GM19324 (cell line): ENCODE measurements around the gene TRIM67.
"Not testable (repeated sequence)": the region's sequence is repeated elsewhere in the genome, so short reads cannot be mapped to it uniquely, and the experiment has no call there.

Source experiments
- ATAC-seq: cut with Tn5 transposase; IDR thresholded peaks from one replicate; pipeline ENCODE4 v1.9.1; 2021; ENCODE audit warnings: mild to moderate bottlenecking, moderate library complexity; ENCODE audit not compliant: unreplicated experiment, low FRiP score

Gene TRIM67

DNA sequence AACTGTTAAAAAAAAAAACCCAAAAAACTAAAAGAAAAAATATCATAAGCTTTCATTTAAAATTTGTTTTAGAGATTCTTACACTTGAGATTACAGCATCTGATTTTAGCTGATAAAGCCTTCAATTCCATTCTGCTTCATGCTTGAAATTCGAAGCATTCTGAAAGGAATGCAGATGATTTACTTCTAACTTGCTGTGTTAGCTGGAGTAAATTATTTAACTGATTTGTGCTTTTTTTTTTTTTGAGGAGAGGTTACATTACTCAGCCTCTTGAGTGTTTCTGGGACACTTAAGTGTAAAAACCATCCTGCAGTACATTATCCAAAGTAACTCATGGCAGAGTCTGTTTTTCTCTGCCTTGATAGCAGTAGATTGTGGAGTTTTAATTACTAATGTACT is 4.5 kb upstream of the TRIM67 start:
- no peak for ATAC-seq

DNA sequence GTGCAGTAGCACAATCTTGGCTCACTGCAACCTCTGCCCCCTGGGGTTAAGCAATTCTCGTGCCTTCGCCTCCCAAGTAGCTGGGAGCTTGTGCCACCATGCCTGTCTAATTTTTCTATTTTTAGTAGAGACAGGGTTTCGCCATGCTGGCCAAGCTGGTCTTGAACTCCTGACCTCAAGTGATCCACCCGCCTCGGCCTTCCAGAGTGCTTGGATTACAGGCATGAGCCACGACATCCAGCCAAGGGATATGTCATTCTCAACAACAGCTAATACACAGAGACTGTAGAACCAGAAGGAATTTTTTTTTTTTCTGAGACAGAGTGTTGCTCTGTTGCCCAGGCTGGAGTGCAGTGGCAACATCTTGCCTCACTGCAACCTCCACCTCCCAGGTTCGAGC is 3.7 kb upstream of the TRIM67 start:
- ATAC-seq, result not testable (repeated sequence)

DNA sequence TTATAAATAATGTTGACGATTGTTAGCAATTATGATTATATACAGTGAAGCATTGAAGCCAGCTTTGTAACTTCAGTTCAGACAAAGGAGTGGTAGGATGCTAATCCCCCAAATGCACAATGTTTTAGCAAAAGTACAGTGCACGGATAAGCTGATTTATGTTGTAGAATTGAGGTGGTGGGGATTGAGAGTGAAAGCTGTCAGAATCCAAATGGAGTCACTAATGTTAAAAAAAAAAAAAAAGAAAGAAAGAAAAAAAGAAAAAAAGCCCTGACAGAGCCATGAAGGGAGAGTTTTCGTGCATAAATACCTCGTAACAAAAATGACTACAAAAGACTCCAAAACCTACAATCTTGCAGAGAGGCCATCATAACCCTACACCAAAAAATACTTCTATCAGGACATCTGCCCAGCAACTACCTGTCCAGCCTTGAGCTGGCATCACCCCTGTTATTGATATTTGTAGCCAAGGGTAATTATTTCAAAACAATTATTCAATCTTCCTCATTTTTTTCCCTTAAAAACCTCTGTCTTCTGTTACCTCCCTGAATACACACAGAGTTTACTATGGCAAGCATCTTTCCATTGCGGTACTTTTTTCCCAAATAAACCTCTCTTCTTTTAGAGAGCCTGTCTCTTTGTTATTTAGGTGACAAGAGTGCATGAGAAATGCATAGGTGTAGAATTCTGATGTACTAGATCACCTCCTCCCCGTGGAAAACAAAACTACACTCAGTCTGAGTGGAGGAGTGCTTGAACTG is 2.5 kb upstream of the TRIM67 start:
- ATAC-seq, result no peak

DNA sequence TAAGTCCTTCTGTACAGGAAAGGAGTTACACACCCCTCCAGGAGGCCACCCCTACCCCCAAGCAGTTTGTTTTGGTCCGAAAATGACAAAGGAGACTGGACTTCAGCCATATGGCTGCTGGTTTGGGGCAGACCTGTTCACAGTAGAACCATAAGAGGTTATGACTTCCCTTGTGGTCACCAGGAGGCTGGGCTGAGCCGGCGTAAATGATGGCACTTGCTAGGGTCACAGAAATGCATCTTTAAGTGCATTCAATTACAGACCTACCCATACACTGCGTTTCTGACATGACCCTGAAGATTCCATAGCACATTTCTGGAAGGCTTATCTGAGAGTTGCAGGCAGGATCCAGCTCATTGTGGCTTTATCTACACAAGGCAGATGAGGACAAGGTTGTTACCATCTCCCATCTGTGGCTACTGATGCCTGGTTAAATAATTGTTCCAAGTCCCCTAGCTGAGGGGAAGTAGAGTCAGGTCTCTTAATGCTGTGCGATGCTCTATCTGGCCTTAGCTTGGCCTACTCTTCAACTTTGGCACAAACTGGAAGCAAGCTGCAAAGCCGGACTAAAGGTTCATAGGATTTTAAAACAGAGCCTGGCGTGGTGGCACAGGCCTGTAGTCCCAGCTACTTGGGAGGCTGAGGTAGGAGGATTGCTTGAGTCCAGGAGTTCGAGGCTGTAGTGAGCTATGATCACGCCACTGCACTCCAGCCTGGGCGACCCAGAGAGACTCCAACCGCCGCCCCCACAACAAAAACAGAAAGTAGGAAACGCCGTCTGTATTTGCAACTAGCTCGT is 1.7 kb upstream of the TRIM67 start:
- ATAC-seq, result no peak

DNA sequence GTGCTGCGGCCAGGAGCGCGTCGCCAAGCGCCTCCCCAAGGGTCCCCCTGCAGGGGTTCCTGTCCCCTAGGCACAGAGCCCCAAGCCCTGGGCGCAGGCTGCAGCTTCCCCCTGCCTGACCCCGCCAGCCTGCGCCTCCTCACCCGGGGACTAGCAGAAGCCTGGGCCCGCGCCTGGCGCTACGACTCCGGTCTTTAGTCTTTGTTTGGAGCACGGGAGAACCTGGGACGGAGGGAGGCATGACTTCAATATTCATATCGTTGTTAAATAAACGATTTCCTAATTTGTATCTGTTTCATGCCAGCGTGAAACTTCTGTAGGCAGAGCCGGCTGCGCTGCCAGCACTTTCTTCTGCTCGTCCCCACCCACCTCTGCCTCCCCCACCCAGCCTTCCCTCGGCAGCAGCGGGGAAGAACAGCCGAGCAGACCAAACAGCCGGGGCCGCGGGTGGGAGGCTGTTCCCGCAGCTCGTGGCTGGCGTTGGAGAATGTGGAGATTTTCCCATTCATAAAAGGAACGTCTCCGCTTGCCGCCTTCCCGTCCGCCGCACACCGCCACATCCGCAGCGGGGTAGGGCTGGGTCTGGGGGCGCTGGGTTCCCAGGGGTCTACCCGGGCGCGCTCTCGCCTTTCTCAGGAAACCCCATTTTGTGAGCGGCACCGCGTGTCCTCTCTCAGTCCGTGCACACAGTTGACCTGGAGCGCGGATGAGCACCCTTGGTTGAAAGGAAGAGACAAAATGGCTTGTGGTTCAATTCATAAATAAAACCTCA is 777 bp upstream of the TRIM67 start:
- no peak for ATAC-seq

DNA sequence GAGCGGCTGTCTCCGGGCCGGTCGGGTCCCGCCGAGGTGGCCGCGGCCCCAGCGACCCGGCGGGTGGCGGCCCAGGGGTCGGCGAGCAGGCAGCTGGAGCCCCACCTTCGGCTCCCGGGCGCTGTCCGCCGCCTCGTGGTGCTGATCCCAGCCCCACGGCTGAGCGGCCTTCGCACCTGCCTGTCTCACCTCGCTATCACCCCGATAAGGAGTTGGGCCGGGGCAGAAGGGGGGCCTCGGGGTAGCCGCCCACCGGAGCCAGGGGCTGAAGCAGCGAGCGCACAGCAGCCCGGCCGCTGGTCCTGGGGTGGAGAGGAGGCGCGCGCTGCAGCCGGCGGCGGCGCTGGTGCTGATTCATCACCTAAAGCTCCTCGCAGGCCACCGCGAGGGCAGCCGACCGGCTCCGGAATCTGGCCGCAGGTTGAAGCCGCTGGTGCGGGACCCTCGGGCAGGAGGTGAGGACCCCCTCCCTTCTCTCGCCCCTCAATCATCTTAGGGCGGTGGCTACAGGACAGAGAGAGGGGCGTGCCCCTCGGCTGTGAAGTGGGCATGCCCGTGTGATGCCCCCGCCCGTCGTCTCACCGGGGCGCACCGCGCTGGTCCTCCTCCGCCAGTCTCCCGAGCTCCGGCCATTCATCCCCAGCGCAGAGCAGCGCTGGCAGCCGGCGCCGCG is 575 bp downstream of the TRIM67 start:
- no peak for ATAC-seq

DNA sequence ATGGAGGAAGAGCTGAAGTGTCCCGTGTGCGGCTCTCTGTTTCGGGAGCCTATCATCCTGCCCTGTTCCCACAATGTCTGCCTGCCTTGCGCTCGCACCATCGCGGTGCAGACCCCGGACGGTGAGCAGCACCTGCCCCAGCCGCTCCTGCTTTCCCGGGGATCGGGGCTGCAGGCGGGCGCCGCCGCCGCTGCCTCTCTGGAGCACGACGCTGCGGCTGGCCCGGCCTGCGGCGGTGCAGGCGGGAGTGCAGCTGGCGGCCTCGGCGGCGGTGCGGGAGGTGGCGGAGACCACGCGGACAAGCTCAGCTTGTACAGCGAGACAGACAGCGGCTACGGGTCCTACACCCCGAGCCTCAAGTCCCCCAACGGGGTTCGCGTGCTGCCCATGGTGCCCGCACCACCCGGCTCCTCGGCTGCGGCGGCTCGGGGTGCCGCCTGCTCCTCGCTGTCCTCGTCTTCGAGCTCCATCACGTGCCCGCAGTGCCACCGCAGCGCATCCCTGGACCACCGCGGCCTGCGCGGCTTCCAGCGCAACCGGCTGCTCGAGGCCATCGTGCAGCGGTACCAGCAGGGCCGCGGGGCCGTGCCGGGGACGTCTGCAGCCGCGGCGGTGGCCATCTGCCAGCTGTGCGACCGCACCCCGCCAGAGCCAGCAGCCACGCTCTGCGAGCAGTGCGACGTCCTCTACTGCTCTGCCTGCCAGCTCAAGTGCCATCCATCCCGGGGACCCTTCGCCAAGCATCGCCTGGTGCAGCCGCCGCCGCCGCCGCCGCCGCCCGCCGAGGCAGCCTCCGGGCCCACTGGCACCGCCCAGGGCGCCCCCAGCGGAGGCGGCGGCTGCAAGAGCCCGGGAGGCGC is 1.3 kb downstream of the TRIM67 start:
- ATAC-seq, result no peak

DNA sequence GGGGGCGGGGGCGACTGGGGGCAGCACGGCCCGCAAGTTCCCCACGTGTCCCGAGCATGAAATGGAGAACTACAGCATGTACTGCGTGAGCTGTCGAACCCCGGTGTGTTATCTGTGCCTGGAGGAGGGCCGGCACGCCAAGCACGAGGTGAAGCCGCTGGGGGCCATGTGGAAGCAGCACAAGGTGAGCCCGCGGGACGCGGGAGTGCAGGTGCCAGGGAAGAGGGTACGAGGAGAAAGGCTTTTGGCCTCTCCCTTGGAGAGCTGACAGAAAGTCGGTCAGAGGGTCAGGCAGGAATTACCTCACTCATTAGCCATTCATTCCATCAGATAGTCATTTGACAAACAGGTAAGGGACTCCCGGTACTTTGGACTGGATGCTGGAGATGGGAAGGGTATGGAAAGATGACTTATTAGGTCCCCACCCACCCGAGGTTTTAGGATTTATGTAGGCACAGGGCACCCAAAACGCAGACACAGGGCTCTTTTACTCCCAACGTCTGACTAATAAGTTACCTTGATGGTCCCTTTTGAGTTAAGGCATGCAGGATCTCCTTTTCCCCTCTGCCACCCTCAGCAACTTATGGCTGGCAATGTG is 2.1 kb downstream of the TRIM67 start:
- no peak for ATAC-seq

DNA sequence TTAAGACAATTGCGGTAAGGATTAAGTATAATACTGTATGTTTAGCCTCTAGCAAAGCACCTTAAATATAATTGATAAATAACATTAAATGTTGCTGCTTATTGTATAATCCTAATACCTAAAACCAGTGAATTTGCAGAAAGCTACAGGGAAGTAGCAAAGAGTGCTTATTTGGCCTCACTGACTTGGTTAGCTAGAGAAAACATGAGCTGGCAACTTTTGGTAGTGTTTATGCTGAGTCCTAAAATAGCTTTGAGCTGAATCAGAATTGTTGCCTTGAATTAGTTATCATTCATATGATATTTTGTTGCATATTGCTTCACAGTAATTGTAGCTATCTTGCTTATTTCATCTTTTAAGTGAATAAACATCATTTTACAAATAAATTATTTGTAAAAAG is 3.5 kb downstream of the TRIM67 start:
- ATAC-seq, result no peak

DNA sequence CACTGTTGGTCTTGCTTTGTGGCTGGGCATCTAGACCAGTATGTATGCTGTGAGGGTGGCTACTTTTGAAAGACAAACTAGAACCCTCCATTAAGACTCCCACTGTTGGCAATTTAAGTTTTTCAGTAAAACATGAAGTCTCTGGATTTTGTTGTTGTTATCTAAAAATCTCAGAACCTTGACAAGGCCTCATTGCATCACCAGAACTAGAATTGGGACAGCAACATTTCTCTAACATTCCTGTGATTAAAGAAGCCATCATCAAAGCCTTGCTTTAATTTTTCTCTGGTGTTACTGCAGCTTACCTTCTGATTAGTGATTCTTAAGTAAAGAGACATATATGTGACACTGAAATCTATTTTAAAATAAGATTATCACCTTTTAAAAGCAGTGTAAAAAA is 4.5 kb downstream of the TRIM67 start:
- no peak for ATAC-seq

DNA sequence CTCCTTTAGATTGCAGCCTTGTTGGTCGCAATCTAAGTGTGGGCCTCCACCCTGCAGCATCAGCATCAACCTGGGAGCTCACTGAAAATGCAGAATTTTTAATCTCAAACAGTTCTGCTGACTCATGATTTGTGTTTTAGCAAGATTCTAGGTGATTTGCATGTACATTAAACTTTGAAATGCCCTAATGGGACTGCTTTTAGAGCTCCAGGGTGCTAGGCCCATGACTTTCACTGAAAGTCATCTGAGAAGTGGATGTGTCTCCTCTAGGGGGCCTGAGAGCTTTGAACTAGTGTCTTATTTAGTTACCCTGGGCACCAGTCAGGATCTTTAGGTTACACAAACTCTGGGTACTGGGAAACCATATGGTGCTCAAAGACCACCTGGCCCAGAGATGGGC is 9.0 kb downstream of the TRIM67 start:
- ATAC-seq, result no peak

DNA sequence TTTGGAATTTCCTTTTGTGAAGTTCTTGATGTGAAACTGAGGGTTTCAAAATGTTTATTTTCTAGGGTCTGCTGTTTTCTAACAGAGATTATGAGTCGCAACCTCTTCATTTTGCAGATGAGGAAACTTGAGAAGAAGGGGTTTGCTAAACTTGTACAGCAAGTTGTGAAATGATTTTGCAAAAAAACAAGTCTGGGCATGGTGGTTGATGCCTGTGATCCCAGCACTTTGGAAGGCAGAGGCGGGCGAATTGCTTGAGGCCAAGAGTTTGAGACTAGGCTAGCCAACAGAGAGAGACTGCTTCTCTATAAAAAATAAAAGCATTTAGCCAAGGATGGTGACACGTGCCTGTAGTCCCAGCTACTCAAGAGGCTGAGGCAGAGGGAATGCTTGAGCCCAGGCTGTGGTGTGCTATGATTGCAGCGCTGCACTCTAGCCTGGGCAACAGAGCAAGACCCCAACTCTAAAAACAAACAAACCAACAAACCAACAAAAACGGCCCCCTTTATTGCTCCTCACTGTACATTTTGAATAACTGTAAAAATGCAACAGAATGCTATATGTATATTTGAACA is 9.9 kb downstream of the TRIM67 start:
- no peak for ATAC-seq

DNA sequence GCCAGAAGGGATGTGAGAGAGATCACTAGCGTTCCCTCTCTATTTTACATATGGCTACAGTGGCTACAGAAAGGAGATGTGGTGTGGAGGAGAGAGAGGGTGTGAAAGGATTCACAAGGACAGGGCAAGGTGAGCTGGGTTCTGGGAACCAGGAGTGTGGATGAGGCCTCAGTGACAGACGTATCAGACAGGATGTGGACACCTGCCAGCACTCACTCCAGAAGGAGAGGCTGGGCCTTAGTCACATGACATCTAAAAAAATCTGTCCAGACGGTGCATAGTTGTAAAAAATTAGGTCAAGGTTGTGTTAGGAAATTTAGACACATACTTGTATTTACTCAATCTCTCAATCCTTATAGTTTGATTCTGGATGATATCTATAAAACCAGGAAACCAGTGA is 10.6 kb downstream of the TRIM67 start:
- ATAC-seq, result no peak

DNA sequence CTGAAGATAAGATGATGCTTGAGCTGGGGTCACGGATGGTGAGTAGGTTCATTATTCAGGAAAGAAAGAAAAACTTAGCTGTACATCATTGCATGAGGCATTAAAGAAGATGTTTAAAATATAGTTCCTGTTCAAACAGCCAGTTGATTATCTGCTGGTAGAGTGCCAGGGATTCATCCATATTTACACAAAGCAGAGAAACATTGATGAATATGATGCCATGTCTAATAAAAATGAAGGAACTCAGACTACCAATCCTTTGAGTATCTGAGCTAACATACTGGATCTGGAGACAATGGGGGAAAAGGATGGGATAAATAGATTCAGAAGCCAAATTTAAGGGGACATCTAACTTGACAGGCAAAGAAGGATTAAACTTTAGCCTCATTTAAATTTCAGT is 14.6 kb downstream of the TRIM67 start:
- no peak for ATAC-seq

DNA sequence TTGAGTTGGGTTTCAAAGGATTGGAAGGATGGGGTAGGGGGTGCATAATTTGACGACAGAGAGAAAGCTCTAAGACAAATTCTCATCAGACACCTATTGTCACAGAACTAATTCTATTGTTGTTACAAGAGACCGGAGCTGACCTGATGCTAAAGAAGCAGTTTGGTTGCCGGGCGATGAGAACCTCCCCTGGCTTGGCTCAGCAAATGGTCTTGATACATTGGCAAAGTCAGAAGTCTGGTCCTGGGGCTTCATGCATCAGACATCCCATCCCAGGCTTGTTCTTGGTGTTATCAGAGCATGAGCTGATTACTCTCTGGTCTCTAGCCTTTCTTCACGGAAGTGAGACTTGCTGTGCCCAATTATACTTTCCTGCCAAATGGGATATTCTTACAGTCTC is 15.4 kb downstream of the TRIM67 start:
- no peak for ATAC-seq

DNA sequence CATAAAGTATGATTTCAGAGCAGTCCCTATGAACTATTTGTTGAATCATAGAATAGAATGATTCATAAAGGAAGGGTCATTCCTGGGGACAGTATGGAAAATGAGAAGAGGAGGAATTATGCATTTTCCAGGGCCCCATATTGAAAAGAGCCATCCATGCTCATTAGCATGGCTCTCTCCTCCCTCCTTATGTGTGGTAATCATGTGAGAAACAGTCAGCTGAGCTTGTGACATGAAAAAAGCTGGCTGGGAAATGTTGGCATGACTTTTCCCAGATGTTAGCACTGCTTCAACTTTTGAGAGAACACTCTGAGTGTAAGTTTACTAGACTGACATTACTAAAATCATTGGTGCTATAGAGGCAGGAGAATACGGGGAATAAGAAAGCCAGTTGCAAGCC is 16.1 kb downstream of the TRIM67 start:
- no peak for ATAC-seq

DNA sequence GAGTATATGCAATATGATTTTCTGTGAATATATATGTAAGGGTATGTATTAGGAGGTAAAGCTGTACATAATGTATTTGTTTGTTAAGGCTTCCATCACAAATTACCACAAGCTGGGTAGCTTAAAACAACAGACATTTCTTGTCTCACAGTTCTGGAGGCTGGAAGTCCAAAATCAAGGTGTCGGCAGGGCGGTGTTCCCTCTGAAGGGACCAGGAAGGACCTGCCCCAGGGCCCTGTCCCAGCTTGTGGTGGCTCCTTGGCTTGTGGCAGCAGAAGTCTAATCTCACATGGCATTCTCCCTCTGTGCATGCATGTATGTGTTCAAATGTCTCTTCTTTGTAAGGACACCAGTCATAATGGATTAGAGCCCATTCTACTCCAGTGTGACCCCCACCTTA is 17.1 kb downstream of the TRIM67 start:
- ATAC-seq, result no peak

DNA sequence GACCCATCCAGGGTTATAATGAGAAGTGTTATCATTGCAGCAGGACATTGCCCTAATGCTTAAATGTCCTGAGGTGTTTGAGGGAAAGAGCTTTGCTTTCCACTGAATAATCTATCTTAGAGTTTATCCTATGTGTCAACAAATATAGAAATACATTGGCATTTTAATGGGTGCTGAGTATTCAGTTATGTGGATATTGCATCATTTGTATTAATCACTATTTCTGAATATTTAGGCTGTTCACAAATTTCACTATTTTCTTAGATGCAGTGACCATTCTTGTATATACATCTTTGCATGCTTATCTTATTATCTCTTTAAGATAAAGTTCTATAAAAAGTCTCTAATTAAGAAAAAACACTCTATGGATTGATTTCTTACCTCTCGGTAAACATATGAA is 18.2 kb downstream of the TRIM67 start:
- ATAC-seq, result no peak

DNA sequence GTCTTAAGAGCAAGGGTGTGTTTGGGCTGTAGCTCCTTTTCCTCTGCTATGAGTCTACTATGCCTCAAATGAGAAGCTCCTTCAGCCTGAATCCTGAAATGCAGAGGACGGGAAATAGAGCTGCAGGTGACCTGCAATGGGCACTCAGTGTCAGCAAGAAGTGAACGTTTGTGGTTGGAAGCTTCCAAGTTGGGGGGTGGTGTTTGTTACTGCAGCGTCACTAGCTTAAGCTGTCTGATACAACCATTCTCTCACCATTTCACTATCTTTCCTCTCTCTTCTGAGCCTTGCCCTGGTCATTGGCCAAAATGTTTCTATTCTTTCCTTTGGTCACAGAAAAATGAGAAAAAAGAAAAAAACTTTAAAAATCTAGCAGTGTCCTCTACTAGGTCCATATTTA is 19.4 kb downstream of the TRIM67 start:
- no peak for ATAC-seq
